ENCODE measurements around the gene SCN9A.

Gene SCN9A

GRCh38 chr2:166393008-166393407 lies 17.3 kb upstream of the SCN9A start:
- TF ChIP-seq ZFX (IDR thresholded peaks at IDR 0.05; ENCODE audit: borderline replicate concordance) (no peak), CTCF (IDR thresholded peaks at IDR 0.05) (no peak)
- H3K27ac ChIP-seq: no peak overlapping the region

GRCh38 chr2:166388481-166389070 lies 12.8 kb upstream of the SCN9A start:
- H3K27ac ChIP-seq: no peak overlapping the region
- TF ChIP-seq ZFX (IDR thresholded peaks at IDR 0.05; ENCODE audit: borderline replicate concordance) (no peak), CTCF (IDR thresholded peaks at IDR 0.05) (no peak)

- no peak overlapping the region for H3K27ac ChIP-seq
- TF ChIP-seq CTCF (IDR thresholded peaks at IDR 0.05): no peak
- no peak for TF ChIP-seq ZFX (IDR thresholded peaks at IDR 0.05; ENCODE audit: borderline replicate concordance)
Measured at GRCh38 chr2:166385313-166385712, 9.6 kb upstream of the SCN9A start.

GRCh38 chr2:166384774-166385173 lies 9.0 kb upstream of the SCN9A start:
- no peak overlapping the region for H3K27ac ChIP-seq
- TF ChIP-seq ZFX (IDR thresholded peaks at IDR 0.05; ENCODE audit: borderline replicate concordance) (no peak), CTCF (IDR thresholded peaks at IDR 0.05) (peak; percentile 61)

- H3K27ac ChIP-seq: no peak overlapping the region
- TF ChIP-seq CTCF (IDR thresholded peaks at IDR 0.05) (no peak), ZFX (IDR thresholded peaks at IDR 0.05; ENCODE audit: borderline replicate concordance) (no peak)
Measured at GRCh38 chr2:166382448-166382847, 6.7 kb upstream of the SCN9A start.

GRCh38 chr2:166380615-166381014 lies 4.9 kb upstream of the SCN9A start:
- no peak overlapping the region for H3K27ac ChIP-seq
- TF ChIP-seq CTCF (IDR thresholded peaks at IDR 0.05) (no peak), ZFX (IDR thresholded peaks at IDR 0.05; ENCODE audit: borderline replicate concordance) (no peak)

- H3K27ac ChIP-seq: no peak overlapping the region
- TF ChIP-seq CTCF (IDR thresholded peaks at IDR 0.05) (no peak), ZFX (IDR thresholded peaks at IDR 0.05; ENCODE audit: borderline replicate concordance) (no peak)
Measured at GRCh38 chr2:166376873-166377272, 1.1 kb upstream of the SCN9A start.

Measured in 22Rv1 (cell line).